AG09309 (cell line): Measurements from ENCODE around the gene DIO1.

Experiments used
- DNase-seq: peaks from one replicate; pipeline ENCODE4 v3.0.0-alpha.2; 2010; ENCODE audit warnings: low read depth
- H3K4me3 ChIP-seq: 2 replicates; pipeline ENCODE4 v1.5.1; 2011; ENCODE audit warnings: mild to moderate bottlenecking, low read depth, low read length, moderate library complexity; ENCODE audit not compliant: control insufficient read depth
- CTCF ChIP-seq: IDR thresholded peaks from 2 replicates; pipeline ENCODE4 v1.5.1; 2011; ENCODE audit warnings: mild to moderate bottlenecking, low read depth, low read length, inconsistent platforms; ENCODE audit not compliant: insufficient read depth, control insufficient read depth; ENCODE audit errors: missing control alignments

Gene DIO1

GRCh38 chr1:53954128-53954527, 60.1 kb downstream of the DIO1 start:
- no peak overlapping the region for H3K4me3 ChIP-seq
- no peak for DNase-seq
- TF ChIP-seq CTCF: no peak

- no peak overlapping the region for H3K4me3 ChIP-seq
- DNase-seq: no peak
- TF ChIP-seq CTCF: no peak
These were observed 62.6 kb downstream of the DIO1 start for GRCh38 chr1:53956308-53957168.

GRCh38 chr1:53957194-53957818, 63.3 kb downstream of the DIO1 start:
- no peak for TF ChIP-seq CTCF
- DNase-seq: no peak
- H3K4me3 ChIP-seq: no peak overlapping the region

GRCh38 chr1:53959664-53960250, 65.8 kb downstream of the DIO1 start:
- DNase-seq: no peak
- peak; percentile 36 for TF ChIP-seq CTCF
- no peak overlapping the region for H3K4me3 ChIP-seq
